HG03108 (cell line): ENCODE data around the gene KIZ.

Experiments used
- ATAC-seq: cut with Tn5 transposase; IDR thresholded peaks from one replicate; pipeline ENCODE4 v1.9.1; 2021; ENCODE audit warnings: moderate library complexity; ENCODE audit not compliant: unreplicated experiment

KIZ gene

GRCh38 chr20:21173485-21173884, 47.6 kb downstream of the KIZ start:
- no peak for ATAC-seq

GRCh38 chr20:21174516-21175239, 48.8 kb downstream of the KIZ start:
- ATAC-seq, result no peak

- no peak for ATAC-seq
These were observed 49.6 kb downstream of the KIZ start for GRCh38 chr20:21175433-21175832.

- ATAC-seq, result no peak
These were observed 51.9 kb downstream of the KIZ start for GRCh38 chr20:21177767-21178166.

GRCh38 chr20:21179757-21180156, 53.9 kb downstream of the KIZ start:
- ATAC-seq, result no peak

- ATAC-seq, result no peak
These were observed 54.4 kb downstream of the KIZ start for GRCh38 chr20:21180248-21180647.

GRCh38 chr20:21181028-21181427, 55.1 kb downstream of the KIZ start:
- no peak for ATAC-seq

- no peak for ATAC-seq
These were observed 57.1 kb downstream of the KIZ start for GRCh38 chr20:21182832-21183563.

GRCh38 chr20:21183722-21184121, 57.8 kb downstream of the KIZ start:
- no peak for ATAC-seq

GRCh38 chr20:21184819-21185218, 58.9 kb downstream of the KIZ start:
- no peak for ATAC-seq

- no peak for ATAC-seq
These were observed 60.0 kb downstream of the KIZ start for GRCh38 chr20:21185849-21186248.

- ATAC-seq, result no peak
These were observed 64.1 kb downstream of the KIZ start for GRCh38 chr20:21189761-21190523.

- ATAC-seq, result no peak
These were observed 65.0 kb downstream of the KIZ start for GRCh38 chr20:21190869-21191268.

GRCh38 chr20:21191839-21192238, 66.0 kb downstream of the KIZ start:
- ATAC-seq, result no peak

- ATAC-seq, result no peak
These were observed 76.4 kb downstream of the KIZ start for GRCh38 chr20:21202259-21202658.

- ATAC-seq, result no peak
These were observed 77.3 kb downstream of the KIZ start for GRCh38 chr20:21203088-21203656.

GRCh38 chr20:21206584-21206983, 80.7 kb downstream of the KIZ start:
- no peak for ATAC-seq

- ATAC-seq, result no peak
These were observed 83.1 kb downstream of the KIZ start for GRCh38 chr20:21208999-21209398.

- ATAC-seq, result no peak
These were observed 83.8 kb downstream of the KIZ start for GRCh38 chr20:21209668-21210067.

GRCh38 chr20:21213691-21214090, 87.8 kb downstream of the KIZ start:
- no peak for ATAC-seq

GRCh38 chr20:21214431-21214830, 88.5 kb downstream of the KIZ start:
- no peak for ATAC-seq
